Lower leg skin (tissue), 3 donors: ENCODE measurements around the gene RUFY4.

Experiments
- POLR2A ChIP-seq, 2 donors: fragments of 450-650 bp; IDR thresholded peaks; one replicate each; pipeline ENCODE4 v1.6.1; 2016 to 2017; ENCODE audit warnings: antibody characterized with exemption in 2 of 2, mild to moderate bottlenecking in 1 of 2, moderate library complexity in 1 of 2
- TF ChIP-seq, protein P1 (sequence below), 3 donors: fragments of 450-650 bp; IDR thresholded peaks; one replicate each; pipeline ENCODE4 v1.5.1; 2016; ENCODE audit warnings: antibody characterized with exemption in 3 of 3, mild to moderate bottlenecking in 3 of 3, moderate library complexity in 2 of 3

DNA sequence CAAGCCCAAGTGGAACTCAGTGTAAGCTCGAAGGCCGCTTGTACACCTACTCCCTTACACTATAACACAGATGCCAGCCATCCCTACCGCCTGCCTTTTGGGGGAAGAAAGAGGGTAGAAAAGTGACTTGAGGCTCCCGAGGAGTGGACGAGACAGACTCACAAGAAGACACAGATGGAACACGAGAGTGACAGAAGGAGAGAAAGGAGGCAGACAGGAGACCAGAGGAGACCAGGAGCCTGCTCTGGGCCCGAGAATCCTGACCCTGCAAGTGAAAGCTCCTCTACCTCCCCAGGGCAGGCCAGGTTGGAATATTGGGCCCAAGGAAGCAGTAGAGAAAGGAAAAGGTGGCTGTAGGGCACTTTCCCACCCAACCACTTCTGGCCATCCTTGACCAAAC, 42.8 kb upstream of the RUFY4 start:
- no peak for TF ChIP-seq POLR2A (IDR thresholded peaks at IDR 0.05)
- TF ChIP-seq, protein P1, sequence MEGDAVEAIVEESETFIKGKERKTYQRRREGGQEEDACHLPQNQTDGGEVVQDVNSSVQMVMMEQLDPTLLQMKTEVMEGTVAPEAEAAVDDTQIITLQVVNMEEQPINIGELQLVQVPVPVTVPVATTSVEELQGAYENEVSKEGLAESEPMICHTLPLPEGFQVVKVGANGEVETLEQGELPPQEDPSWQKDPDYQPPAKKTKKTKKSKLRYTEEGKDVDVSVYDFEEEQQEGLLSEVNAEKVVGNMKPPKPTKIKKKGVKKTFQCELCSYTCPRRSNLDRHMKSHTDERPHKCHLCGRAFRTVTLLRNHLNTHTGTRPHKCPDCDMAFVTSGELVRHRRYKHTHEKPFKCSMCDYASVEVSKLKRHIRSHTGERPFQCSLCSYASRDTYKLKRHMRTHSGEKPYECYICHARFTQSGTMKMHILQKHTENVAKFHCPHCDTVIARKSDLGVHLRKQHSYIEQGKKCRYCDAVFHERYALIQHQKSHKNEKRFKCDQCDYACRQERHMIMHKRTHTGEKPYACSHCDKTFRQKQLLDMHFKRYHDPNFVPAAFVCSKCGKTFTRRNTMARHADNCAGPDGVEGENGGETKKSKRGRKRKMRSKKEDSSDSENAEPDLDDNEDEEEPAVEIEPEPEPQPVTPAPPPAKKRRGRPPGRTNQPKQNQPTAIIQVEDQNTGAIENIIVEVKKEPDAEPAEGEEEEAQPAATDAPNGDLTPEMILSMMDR (IDR thresholded peaks at IDR 0.05) = no peak
